HG02642 (cell line): ENCODE data around the gene MAST4.

Source experiments
- ATAC-seq: cut with Tn5 transposase; IDR thresholded peaks from one replicate; pipeline ENCODE4 v1.9.1; 2021; ENCODE audit warnings: mild to moderate bottlenecking; ENCODE audit not compliant: unreplicated experiment, poor library complexity

MAST4 gene

GRCh38 chr5:66889524-66889923 is 293.3 kb downstream of the MAST4 start:
- ATAC-seq = no peak

GRCh38 chr5:66891184-66891925 is 295.2 kb downstream of the MAST4 start:
- no peak for ATAC-seq

- ATAC-seq = no peak
These were observed 296.5 kb downstream of the MAST4 start for GRCh38 chr5:66892716-66893115.

- no peak for ATAC-seq
These were observed 298.5 kb downstream of the MAST4 start for GRCh38 chr5:66894480-66895240.

- no peak for ATAC-seq
These were observed 300.0 kb downstream of the MAST4 start for GRCh38 chr5:66896171-66896570.

GRCh38 chr5:66897356-66897755 is 301.2 kb downstream of the MAST4 start:
- no peak for ATAC-seq

- ATAC-seq = no peak
These were observed 302.2 kb downstream of the MAST4 start for GRCh38 chr5:66898241-66898995.

- ATAC-seq = no peak
These were observed 307.0 kb downstream of the MAST4 start for GRCh38 chr5:66903218-66903617.

GRCh38 chr5:66903709-66904108 is 307.5 kb downstream of the MAST4 start:
- no peak for ATAC-seq

GRCh38 chr5:66904189-66904588 is 308.0 kb downstream of the MAST4 start:
- ATAC-seq = no peak

GRCh38 chr5:66906021-66906420 is 309.8 kb downstream of the MAST4 start:
- ATAC-seq = no peak

- ATAC-seq = no peak
These were observed 312.0 kb downstream of the MAST4 start for GRCh38 chr5:66908230-66908629.

GRCh38 chr5:66909364-66909763 is 313.2 kb downstream of the MAST4 start:
- no peak for ATAC-seq

GRCh38 chr5:66912787-66913186 is 316.6 kb downstream of the MAST4 start:
- ATAC-seq = no peak

- ATAC-seq = no peak
These were observed 319.3 kb downstream of the MAST4 start for GRCh38 chr5:66915531-66915930.

- ATAC-seq = no peak
These were observed 326.7 kb downstream of the MAST4 start for GRCh38 chr5:66922881-66923280.

- no peak for ATAC-seq
These were observed 327.3 kb downstream of the MAST4 start for GRCh38 chr5:66923457-66923856.

- ATAC-seq = no peak
These were observed 327.7 kb downstream of the MAST4 start for GRCh38 chr5:66923922-66924321.

GRCh38 chr5:66927140-66927539 is 330.9 kb downstream of the MAST4 start:
- no peak for ATAC-seq

GRCh38 chr5:66929281-66929680 is 333.1 kb downstream of the MAST4 start:
- no peak for ATAC-seq

GRCh38 chr5:66929995-66930394 is 333.8 kb downstream of the MAST4 start:
- no peak for ATAC-seq
